ENCODE measurements around the gene KLHL26.

The KLHL26 gene

DNA sequence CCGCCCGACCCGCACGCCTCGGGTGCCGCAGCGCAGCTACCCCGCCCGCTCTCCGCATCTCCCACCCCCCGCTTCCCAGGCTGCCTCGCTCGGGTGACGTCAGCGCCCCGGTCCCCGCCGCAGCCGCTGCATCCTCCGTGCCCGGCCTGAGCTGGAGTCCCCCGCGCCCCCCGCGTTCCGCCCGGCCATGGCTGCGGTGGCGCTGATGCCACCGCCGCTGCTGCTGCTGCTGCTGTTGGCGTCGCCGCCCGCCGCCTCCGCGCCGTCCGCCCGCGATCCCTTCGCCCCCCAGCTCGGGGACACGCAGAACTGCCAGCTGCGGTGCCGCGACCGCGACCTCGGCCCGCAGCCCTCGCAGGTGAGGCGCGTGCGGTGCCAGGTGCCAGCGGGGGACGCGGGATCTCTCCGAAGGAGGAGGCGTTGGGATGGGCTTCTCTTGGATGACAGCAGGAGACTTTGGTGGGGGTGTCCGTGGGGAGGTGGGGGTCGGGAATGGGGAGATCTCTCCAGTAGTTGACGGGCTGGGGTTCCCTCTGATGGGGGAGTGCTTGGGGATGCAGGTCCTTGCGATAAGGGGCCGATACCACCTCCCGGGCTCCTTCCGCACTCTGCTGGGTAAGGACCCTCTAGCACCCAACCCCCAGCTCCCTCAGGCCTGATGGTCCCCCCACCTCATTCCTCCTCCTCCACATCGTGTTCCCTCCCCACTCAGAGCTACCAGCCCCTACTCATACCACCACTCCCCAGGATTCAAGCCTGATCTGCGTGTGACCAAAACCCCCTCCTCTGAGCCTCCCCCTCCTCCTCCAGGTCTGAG lies 23.8 kb upstream of the KLHL26 start, which contains the start of gene TMEM59L:
TMEM59L (plus strand) TSS at position 99 of the 817 bp plus-strand sequence; CDS start at position 188, 89 bp downstream.
- no peak for DNase-seq (ENCODE audit: low read depth)

- no peak for DNase-seq (ENCODE audit: low read depth)
These were observed 23.1 kb upstream of the KLHL26 start for GRCh38 chr19:18613589-18614234.

DNA sequence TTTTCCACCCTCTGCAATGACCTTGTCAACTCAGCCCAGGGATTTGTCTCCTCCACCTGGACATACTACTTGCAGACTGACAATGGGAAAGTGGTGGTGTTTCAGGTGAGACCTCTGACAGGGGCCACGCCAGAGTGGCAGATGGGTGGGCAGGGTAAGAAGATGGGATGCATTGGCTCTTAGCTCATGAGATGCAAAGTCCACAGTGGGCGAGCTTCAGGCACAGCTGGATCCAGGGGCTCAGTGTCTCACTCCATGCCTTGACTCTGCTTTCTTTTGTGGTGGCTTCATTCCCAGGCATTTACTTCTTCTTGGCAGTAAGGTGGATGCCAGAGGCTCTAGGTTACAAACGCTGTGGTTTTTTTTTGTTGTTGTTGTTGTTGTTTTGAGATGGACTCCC lies 20.8 kb upstream of the KLHL26 start:
- no peak for DNase-seq (ENCODE audit: low read depth)

DNA sequence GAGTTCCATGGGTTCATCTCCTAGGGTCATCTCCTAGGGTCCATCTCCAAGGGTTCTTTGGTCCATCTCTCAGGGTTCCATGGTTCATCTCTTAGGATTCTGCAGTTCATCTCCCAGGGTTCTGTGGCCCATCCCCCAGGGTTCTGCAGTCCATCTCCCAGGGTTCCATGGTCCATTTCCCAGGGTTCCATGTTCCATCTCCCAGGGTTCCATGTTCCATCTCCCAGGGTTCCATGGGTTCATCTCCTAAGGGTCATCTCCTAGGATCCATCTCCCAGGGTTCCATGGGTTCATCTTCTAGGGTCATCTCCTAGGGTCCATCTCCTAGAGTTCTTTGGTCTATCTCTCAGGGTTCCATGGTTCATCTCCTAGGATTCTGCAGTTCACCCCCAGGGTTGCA lies 19.3 kb upstream of the KLHL26 start:
- DNase-seq (ENCODE audit: low read depth) = no peak

GRCh38 chr19:18618236-18618635 lies 18.6 kb upstream of the KLHL26 start:
- DNase-seq (ENCODE audit: low read depth) = no peak

DNA sequence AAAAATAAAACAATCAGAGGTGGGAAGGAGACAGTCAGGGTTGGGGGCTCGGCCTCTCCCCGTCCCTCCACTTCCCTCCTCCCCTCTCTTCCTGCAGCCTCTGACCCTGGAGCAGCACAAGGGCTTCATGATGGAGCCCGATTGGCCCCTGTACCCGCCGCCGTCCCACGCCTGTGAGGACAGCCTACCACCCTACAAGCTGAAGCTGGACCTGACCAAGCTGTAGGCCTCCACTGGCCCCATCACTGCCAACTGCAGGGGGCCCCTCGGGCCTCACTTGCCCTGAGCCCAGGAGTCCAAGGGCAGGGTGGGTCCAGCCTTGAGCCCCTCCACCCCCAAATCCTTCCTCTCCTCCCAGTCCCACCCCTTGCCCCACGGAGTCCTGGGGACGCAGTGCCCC lies 16.5 kb upstream of the KLHL26 start:
- no peak for DNase-seq (ENCODE audit: low read depth)

GRCh38 chr19:18620902-18621301 lies 15.9 kb upstream of the KLHL26 start:
- DNase-seq (ENCODE audit: low read depth) = no peak

DNA sequence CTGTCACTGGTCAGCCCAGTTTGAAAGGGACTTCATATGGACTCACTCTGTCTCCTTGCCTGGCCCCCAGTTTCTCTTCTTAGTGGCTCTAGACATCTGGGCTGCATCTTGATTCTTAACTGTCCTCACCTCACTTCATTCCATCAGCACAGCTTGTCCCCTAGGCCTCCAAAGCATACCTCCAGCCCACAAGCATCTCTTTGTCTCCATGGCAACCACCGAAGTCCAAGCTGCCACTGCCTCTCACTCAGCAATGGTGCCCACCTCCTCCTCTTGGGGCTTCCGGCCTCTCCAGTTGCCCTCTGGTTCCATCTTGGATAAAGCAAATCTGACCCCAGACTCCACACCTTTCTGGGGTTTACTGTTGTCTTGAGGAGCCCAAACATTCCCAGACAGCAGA lies 9.9 kb upstream of the KLHL26 start:
- no peak for DNase-seq (ENCODE audit: low read depth)

GRCh38 chr19:18629166-18630088 lies 7.4 kb upstream of the KLHL26 start:
- DNase-seq (ENCODE audit: low read depth) = no peak

GRCh38 chr19:18633321-18633720 lies 3.5 kb upstream of the KLHL26 start:
- no peak for DNase-seq (ENCODE audit: low read depth)

DNA sequence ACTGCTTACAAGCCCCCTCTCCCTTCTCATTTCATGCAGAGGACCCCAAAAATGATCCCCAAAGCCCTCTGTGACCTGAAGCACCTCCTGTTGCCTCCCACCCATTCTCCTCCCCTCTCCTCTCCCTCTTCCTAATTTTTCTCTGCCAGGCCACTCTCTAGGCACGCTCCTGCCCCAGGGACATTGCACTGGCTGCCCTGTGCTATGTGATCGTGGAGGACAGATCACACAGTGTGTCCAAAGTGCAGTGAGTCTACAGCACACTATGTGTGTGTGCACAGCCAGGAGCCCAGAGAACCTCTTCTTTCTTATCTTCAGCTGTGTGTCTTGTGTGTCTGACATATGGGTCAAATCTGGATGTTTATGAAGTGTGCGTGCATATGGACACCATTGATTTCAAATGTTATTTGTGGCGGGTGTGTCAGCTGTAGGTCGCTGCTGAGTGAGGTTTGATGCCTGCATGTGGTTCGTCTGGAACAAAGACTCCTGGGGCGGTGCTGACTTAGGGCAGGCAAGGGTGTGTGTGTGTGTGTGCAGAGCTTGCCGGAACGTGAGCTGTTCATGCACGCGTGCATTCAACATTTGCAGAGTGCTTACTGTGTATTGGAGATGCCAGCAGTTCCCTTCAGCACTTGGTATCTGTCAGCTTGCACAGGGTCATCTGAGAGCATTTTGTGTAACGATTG lies 2.1 kb upstream of the KLHL26 start:
- DNase-seq (ENCODE audit: low read depth) = no peak

DNA sequence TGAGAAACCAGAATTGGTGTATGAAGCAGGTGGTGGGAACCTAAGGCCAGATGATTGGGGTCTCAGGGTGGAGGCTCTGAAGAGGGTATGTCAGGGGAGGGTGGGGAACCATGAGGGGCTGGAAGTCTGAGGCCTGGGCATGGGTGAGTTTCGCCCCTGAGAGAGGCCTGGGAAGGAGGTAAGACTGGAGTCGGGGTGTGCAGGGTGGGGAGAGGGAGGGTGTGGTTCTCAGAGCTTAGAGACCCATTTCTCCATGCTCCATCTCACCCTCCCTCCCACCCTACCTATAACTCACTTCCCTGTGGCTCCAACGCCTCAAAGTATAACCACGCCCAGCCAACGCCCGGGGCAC lies 1.0 kb upstream of the KLHL26 start:
- DNase-seq (ENCODE audit: low read depth) = no peak

- DNase-seq (ENCODE audit: low read depth) = peak; percentile 87
These were observed 452 bp upstream of the KLHL26 start for GRCh38 chr19:18636183-18636968.

DNA sequence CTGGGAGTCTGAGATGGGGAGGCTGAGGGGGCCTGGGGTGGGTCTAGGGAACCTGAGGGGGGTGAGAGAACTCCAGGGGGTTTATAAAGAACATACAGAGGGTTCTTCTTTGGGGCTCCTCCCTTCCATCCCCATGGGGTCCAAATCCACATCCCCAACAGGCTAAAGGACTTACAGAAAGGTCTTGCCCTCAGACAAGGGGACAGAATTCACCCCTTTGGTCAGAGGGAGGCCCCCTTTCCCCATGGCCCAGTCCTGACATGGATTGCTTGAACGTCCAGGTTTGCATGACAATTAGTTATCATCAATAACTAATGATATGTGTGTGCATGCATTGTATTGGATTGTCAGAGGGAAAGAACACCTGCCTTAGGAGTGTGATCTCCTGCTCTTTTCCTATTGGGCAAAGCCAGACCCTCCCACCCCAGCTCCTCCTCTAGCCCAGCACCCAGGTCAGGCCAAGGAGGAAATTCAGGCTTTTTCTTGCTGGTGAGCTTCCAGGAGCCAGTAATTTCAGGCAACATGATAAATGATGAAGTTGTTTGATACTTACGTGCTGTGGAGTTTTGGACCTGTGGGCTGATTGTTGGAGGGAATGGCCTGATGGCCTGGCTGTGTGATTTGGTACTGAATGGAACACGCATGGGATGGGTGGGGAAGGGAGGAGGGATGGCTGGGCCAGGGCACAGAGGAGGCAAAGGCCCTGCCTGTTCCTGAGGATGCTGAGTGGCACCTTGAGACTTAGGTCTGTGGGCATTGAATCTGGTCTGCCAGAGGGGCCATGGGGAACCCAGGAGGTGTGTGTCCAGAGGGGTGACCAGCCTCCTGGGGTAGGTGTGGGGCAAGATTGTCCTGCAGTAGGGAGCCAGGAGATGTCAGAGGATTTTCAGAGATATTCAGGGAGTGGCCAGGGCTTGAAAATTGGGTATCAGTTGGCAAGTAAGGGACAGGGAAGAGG lies 1.1 kb downstream of the KLHL26 start:
- DNase-seq (ENCODE audit: low read depth) = no peak

DNA sequence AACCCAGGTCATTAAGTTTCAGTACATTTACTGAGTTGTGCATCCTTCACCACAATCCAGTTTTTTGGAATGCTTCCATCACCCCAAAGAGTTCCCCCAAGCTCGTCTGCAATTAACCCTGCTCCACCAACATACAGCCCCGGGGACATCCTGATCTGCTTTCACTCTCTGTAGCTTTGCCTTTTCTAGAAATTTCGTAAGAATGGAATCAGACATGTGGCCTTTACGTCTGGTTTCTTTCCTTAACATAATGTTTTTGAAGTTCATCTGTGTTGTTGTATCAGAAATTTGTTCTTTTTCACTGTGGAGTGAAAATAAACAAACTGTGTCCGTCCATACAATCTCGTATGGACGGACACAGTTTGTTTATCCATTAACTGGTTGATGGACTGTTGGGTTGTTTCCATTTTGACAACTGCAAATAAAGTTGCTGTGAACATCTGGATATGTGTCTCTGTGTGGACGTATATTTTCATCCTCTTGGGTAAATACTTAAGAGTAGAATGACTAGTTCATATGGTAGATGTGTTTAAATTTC lies 2.9 kb downstream of the KLHL26 start:
- DNase-seq (ENCODE audit: low read depth) = no peak

GRCh38 chr19:18644196-18645034 lies 7.6 kb downstream of the KLHL26 start:
- no peak for DNase-seq (ENCODE audit: low read depth)

GRCh38 chr19:18645035-18645511 lies 8.2 kb downstream of the KLHL26 start:
- no peak for DNase-seq (ENCODE audit: low read depth)

DNA sequence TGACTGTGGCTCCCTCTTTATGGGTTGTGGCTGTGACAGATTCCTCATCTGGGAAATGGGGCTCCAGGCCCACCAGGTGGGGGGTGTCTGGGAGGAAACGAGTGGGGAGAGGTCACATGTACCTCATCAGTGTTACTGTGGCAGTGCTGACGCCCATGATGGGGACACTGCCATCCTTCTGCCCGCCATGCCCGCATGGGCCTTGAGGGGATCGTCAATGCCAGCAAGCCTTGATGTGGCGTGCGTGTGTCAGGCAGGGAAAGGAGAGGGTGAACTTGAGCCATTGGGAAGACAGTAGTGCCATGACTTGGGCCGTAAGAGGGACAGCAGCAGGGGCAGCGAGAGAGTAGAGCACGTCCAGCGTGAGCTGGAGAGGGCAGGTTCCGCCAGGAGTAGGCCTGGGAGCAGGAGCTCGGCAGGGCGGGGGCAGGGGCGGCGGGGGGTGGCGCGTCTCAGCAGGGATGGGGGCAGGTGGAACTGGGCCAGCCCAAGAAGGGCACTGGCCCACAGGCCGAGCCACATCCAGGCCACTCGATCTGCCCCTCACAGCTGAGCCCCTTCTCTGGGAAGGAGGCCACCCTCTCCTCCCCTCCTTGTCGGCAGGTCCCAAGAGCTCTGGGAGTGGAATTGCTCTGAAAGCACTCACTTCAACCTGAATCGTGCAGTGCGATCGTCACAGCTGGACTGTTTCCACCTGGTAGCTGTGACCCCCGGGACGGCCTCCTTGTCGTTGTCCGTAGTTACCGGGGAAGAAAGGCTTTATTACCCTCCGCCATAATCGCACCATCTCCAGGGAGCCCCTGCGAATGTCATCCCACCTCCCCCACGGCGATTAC lies 9.9 kb downstream of the KLHL26 start:
- DNase-seq (ENCODE audit: low read depth) = no peak

All from stromal cell of bone marrow (primary cell).